Loucy (cell line): ENCODE results near the gene CYTH1.

Experiments used
- CTCF ChIP-seq: fragments of 200-600 bp; sonication (generic); conservative IDR thresholded peaks from 2 replicates; pipeline ENCODE4 v1.5.1; 2014; ENCODE audit warnings: mild to moderate bottlenecking, antibody characterized with exemption, low read length
- EZH2phosphoT487 ChIP-seq: fragments of 200-600 bp; IDR thresholded peaks from 2 replicates; pipeline ENCODE4 v1.6.1; 2018; ENCODE audit warnings: antibody characterized with exemption, mild to moderate bottlenecking, moderate library complexity, borderline replicate concordance

GRCh38 chr17:78736526-78737079, 45.5 kb downstream of the CYTH1 start:
- TF ChIP-seq CTCF (peak; percentile 37), EZH2phosphoT487 (no peak)
